Astrocyte (in vitro differentiated cells and primary cell): ENCODE results near the gene SLC9A5. TPM values are rescaled to one million over a fixed set of nuclear protein-coding genes. Genes with fewer than 3 reads are reported as not detected.
A peak's percentile ranks its signal among the peaks of the same experiment; 100 is the strongest.

Experiments used
- DNase-seq: peaks from one replicate; pipeline ENCODE4 v3.0.0-alpha.2; 2010; ENCODE audit warnings: low read depth
- FAIRE-seq: peaks from 2 replicates; lab custom pipeline; 2011; peaks lifted over from hg19 to GRCh38; lab: Jason Lieb, UNC
- H2AFZ ChIP-seq: 2 replicates; pipeline ENCODE4 v1.6.0; 2012; ENCODE audit warnings: low read depth, low read length, inconsistent platforms
- H3K27ac ChIP-seq: 2 replicates; pipeline ENCODE4 v1.5.1; 2011; ENCODE audit warnings: low read depth, low read length, inconsistent platforms
- H3K27me3 ChIP-seq: 2 replicates; pipeline ENCODE4 v1.6.0; 2011; ENCODE audit warnings: low read length, inconsistent platforms; ENCODE audit not compliant: insufficient read depth
- H3K36me3 ChIP-seq: 2 replicates; pipeline ENCODE4 v1.5.1; 2011; ENCODE audit warnings: low read length, inconsistent platforms; ENCODE audit not compliant: insufficient read depth
- H3K4me1 ChIP-seq: 2 replicates; pipeline ENCODE4 v1.5.1; 2011; ENCODE audit warnings: low read length, inconsistent platforms; ENCODE audit not compliant: insufficient read depth
- H3K4me2 ChIP-seq: 2 replicates; pipeline ENCODE4 v1.6.0; 2012; ENCODE audit warnings: low read length, inconsistent platforms
- H3K4me3 ChIP-seq: 2 replicates; pipeline ENCODE4 v1.5.1; 2011; ENCODE audit warnings: low read depth, mild to moderate bottlenecking, low read length, inconsistent platforms; ENCODE audit not compliant: insufficient read depth
- H3K79me2 ChIP-seq: 2 replicates; pipeline ENCODE4 v1.6.0; 2012; ENCODE audit warnings: mild to moderate bottlenecking, low read length, inconsistent platforms; ENCODE audit not compliant: insufficient read depth
- H3K9ac ChIP-seq: 2 replicates; pipeline ENCODE4 v1.6.0; 2012; ENCODE audit warnings: mild to moderate bottlenecking, low read length, inconsistent platforms
- H3K9me3 ChIP-seq: 2 replicates; pipeline ENCODE4 v1.5.1; 2012; ENCODE audit warnings: low read depth, mild to moderate bottlenecking, low read length, inconsistent platforms; ENCODE audit not compliant: insufficient read depth
- H4K20me1 ChIP-seq: 2 replicates; pipeline ENCODE4 v1.6.0; 2012; ENCODE audit warnings: low read length, inconsistent platforms; ENCODE audit not compliant: insufficient read depth
- H3K27ac Mint-ChIP-seq: one replicate; pipeline ENCODE4 v1.8.0; 2021; ENCODE audit warnings: mild to moderate bottlenecking, mixed read lengths; ENCODE audit not compliant: unreplicated experiment
- H3K27me3 Mint-ChIP-seq: one replicate; pipeline ENCODE4 v1.8.0; 2021; ENCODE audit warnings: low read depth, mixed read lengths; ENCODE audit not compliant: unreplicated experiment
- H3K36me3 Mint-ChIP-seq: one replicate; pipeline ENCODE4 v1.8.0; 2021; ENCODE audit warnings: low read depth, mixed read lengths; ENCODE audit not compliant: unreplicated experiment
- H3K4me1 Mint-ChIP-seq: one replicate; pipeline ENCODE4 v1.8.0; 2021; ENCODE audit warnings: low read depth, mixed read lengths; ENCODE audit not compliant: unreplicated experiment
- H3K4me3 Mint-ChIP-seq: one replicate; pipeline ENCODE4 v1.8.0; 2021; ENCODE audit warnings: mild to moderate bottlenecking, moderate library complexity, mixed read lengths; ENCODE audit not compliant: unreplicated experiment
- H3K9me3 Mint-ChIP-seq: one replicate; pipeline ENCODE4 v1.8.0; 2021; ENCODE audit warnings: mild to moderate bottlenecking, mixed read lengths; ENCODE audit not compliant: unreplicated experiment
- EZH2 ChIP-seq: IDR thresholded peaks from 2 replicates; pipeline ENCODE4 v1.6.1; 2012; ENCODE audit warnings: mild to moderate bottlenecking, low read length, inconsistent platforms; ENCODE audit not compliant: insufficient read depth
- total RNA-seq: library from RNA; stranded (reverse); gene quantifications from 2 replicates; pipeline ENCODE4 v1.2.1, GENCODE V29; 2021
- TF ChIP-seq, protein P1 (sequence below): IDR thresholded peaks from 2 replicates; pipeline ENCODE4 v1.5.1; 2011; ENCODE audit warnings: low read depth, mild to moderate bottlenecking, inconsistent platforms, low read length, moderate library complexity; ENCODE audit not compliant: insufficient read depth

The SLC9A5 gene
- total RNA-seq, 1 donor from 2014 or later, result 2.5 TPM

GRCh38 chr16:67282447-67282805 lies 33.6 kb downstream of the SLC9A5 start:
- no peak overlapping the region for H3K4me3 ChIP-seq
- no peaks in the 10 kb centered on the region for H3K9me3 ChIP-seq
- H2AFZ ChIP-seq, result no peak overlapping the region
- H3K27me3 ChIP-seq, result no peaks in the 10 kb centered on the region
- Mint-ChIP-seq H3K27me3 (peaks cover 31% of the 10 kb centered on the region), H3K4me3 (no peak overlapping the region), H3K36me3 (peaks cover 6% of the 10 kb centered on the region), H3K9me3 (peaks cover 3% of the 10 kb centered on the region), H3K27ac (no peak overlapping the region), H3K4me1 (peaks cover 20% of the 10 kb centered on the region)
- no peak overlapping the region for H3K27ac ChIP-seq
- no peak overlapping the region for H3K4me2 ChIP-seq
- no peaks in the 10 kb centered on the region for H4K20me1 ChIP-seq
- no peak overlapping the region for H3K9ac ChIP-seq
- FAIRE-seq, result no peak
- TF ChIP-seq EZH2, result no peak
- TF ChIP-seq, protein P1, sequence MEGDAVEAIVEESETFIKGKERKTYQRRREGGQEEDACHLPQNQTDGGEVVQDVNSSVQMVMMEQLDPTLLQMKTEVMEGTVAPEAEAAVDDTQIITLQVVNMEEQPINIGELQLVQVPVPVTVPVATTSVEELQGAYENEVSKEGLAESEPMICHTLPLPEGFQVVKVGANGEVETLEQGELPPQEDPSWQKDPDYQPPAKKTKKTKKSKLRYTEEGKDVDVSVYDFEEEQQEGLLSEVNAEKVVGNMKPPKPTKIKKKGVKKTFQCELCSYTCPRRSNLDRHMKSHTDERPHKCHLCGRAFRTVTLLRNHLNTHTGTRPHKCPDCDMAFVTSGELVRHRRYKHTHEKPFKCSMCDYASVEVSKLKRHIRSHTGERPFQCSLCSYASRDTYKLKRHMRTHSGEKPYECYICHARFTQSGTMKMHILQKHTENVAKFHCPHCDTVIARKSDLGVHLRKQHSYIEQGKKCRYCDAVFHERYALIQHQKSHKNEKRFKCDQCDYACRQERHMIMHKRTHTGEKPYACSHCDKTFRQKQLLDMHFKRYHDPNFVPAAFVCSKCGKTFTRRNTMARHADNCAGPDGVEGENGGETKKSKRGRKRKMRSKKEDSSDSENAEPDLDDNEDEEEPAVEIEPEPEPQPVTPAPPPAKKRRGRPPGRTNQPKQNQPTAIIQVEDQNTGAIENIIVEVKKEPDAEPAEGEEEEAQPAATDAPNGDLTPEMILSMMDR, result no peak
- H3K36me3 ChIP-seq, result no peaks in the 10 kb centered on the region
- DNase-seq, result no peak
- H3K79me2 ChIP-seq, result peaks cover 2% of the 10 kb centered on the region
- peaks cover 16% of the 10 kb centered on the region for H3K4me1 ChIP-seq

DNA sequence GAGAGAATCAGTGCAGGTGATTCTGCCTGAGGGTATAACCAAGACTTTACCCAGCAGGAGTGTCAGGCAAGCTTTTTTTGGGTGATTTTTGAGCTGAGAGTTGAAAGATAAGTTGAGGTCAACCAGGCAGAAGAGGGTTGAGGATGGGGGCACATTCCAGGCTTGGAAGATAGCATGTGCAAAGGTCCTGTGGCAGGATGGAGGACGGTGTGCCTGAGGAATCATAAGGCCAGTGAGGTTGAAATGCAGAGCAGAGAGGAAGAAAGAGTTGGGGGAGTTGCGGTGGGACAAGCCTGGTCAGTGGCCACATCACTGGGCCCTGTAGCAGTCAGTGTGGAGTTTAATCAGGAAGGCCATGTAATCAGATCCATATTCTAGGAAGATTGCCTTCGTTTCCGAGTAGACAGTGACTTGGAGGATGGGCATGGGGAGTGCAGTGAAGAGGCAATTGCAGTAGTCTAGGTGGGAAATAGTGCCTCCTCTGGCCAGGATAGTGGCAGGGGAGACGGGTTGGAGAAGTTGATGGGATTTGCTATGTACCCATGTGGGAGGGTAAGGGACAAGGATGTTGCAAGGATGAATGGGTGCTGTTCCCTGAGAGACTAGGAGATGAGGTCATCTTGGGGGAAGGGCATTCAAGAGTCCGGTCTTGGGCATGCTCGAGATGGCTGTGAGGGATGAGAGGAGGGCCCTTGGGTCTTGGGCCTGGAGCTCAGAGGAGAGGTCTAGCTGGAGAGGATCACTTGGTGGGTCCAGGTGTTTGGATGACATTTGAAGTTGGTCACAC lies 34.5 kb downstream of the SLC9A5 start:
- Mint-ChIP-seq H3K27me3 (peaks cover 31% of the 10 kb centered on the region), H3K27ac (peak overlapping the region; percentile 42), H3K4me1 (peaks cover 14% of the 10 kb centered on the region), H3K36me3 (peaks cover 6% of the 10 kb centered on the region), H3K9me3 (peaks cover 3% of the 10 kb centered on the region), H3K4me3 (no peak overlapping the region)
- Histone ChIP-seq H3K79me2 (peaks cover 2% of the 10 kb centered on the region), H4K20me1 (no peaks in the 10 kb centered on the region), H3K4me2 (no peak overlapping the region), H2AFZ (no peak overlapping the region), H3K27me3 (no peaks in the 10 kb centered on the region), H3K36me3 (no peaks in the 10 kb centered on the region), H3K27ac (no peak overlapping the region), H3K9ac (no peak overlapping the region), H3K4me1 (peaks cover 8% of the 10 kb centered on the region), H3K4me3 (no peak overlapping the region), H3K9me3 (no peaks in the 10 kb centered on the region)
- TF ChIP-seq EZH2, result no peak
- TF ChIP-seq, protein P1, result no peak
- no peak for FAIRE-seq
- peak; percentile 33 for DNase-seq
